GM13977 (cell line): ENCODE results near the gene TPD52L1.

Experiments used
- DNase-seq: peaks from one replicate; pipeline ENCODE4 v3.0.0; 2012; ENCODE audit warnings: low spot score
- CTCF ChIP-seq: IDR thresholded peaks from 2 replicates; pipeline ENCODE4 v1.5.1; 2012; ENCODE audit warnings: mild to moderate bottlenecking, control low read depth; ENCODE audit not compliant: insufficient read depth; ENCODE audit errors: extremely low read depth, missing control alignments
- in situ Hi-C: fragments of 300-500 bp; cut with MboI; formaldehyde crosslinking; loops from one replicate; pipeline ENCODE4 v1.12.0; 2022; ENCODE audit warnings: low sequenced_read_pairs, low pct_unique_long_range_greater_than_20kb, mixed read lengths, inconsistent platforms; ENCODE audit not compliant: unreplicated experiment

Gene TPD52L1

GRCh38 chr6:125163811-125164210 is 10.2 kb downstream of the TPD52L1 start:
- TF ChIP-seq CTCF = no peak
- in situ Hi-C loops = no loop called here
- no peak for DNase-seq

DNA sequence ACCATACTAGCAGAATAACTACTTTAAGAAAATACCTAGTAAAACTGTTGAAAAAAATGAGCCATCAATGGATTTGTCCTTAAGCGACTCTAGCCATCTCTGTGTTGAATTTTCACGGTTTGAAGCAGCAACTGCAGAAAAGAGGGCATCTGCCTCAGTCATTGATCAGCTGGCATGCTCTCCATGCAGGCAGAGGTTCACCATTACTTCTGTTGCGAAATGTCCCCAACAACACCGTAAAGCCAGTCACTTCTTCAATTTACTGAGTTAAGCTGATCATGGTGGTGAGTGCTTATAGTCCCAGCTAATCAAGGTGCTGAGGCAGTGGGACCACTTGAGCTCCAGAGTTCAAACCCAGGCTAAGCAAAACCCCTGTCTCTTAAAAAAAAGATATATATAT is 11.1 kb downstream of the TPD52L1 start:
- in situ Hi-C loops = no loop called here

DNA sequence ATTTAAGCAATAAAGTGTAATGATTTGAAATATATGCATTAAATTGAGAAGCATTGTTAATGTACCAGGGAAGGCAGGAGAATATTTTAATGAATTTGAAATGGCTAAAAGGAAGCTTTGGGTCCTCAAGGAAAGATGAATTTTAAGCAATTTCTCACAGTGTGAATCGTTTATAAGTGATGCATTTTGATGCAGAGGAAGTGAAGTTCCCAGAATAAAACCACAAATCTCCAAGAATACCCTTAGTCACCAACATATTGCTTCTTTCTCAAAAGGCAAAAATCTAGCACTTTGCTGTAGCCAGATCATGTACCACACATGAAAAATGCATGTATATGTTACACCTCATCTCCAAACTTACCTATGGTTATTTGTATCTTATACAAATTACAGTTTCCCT is 11.7 kb downstream of the TPD52L1 start:
- TF ChIP-seq CTCF = no peak
- DNase-seq = no peak
- in situ Hi-C loops = no loop called here

More for the DNA sequence above, 11.1 kb downstream of the TPD52L1 start:
- TF ChIP-seq CTCF = no peak
- DNase-seq = no peak

DNA sequence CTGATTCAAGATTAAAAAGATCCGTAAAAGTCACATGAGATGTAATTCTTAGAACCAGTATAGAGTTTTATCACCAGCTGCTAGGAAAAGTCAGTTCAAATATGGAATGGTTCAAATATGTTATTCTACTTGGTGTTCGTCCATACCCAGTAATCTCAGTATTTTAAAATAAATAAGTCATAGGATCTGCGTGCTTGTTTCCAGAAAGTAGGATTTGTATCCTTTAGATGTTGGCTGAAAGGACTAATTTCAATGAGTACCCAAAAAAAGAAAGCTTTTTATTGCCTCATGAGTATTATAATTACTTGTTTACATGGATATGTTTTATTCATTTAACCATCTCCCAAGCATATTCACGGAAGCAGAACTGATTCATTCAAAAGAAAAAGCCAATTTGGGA is 12.2 kb downstream of the TPD52L1 start:
- DNase-seq = no peak
- in situ Hi-C loops = no loop called here

GRCh38 chr6:125166711-125167110 is 13.1 kb downstream of the TPD52L1 start:
- in situ Hi-C loops = no loop called here
- TF ChIP-seq CTCF = no peak

More for the DNA sequence above, 12.2 kb downstream of the TPD52L1 start:
- no peak for TF ChIP-seq CTCF

DNA sequence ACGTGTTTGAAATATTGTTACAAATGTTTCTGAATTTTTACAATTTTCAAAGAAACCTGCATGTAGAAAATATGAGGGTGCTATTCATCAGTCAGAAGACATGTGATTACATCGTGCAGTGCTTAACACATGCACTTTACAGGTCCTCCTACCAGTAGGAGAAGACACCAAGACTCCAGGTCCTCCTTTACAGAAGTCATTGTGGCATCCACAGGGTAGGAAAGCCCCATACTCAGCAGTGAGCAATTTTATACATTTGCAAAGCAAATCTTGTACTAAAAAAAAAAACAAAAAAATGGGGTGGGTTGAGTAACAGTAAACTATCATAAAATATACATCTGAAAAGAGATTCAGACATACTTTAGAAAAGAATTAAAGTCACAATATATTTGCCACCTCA is 14.0 kb downstream of the TPD52L1 start:
- no peak for TF ChIP-seq CTCF
- in situ Hi-C loops = no loop called here
- DNase-seq = no peak

More at GRCh38 chr6:125166711-125167110, 13.1 kb downstream of the TPD52L1 start:
- no peak for DNase-seq

- TF ChIP-seq CTCF = no peak
- in situ Hi-C loops = no loop called here
- no peak for DNase-seq
Measured at GRCh38 chr6:125169058-125169457, 15.5 kb downstream of the TPD52L1 start.
